Kidney (tissue), 14 donors: ENCODE measurements around the gene OGFOD1. TPM values are rescaled to one million over a fixed set of nuclear protein-coding genes. Genes with fewer than 3 reads are reported as not detected.

Source experiments
- DNase-seq, 5 donors: peaks; one replicate each; pipeline ENCODE4 v3.0.0-alpha.2; 2013 to 2020
- FAIRE-seq: peaks from 2 replicates; lab custom pipeline; 2012; peaks lifted over from hg19 to GRCh38; lab: Jason Lieb, UNC
- H3K27ac ChIP-seq, 2 donors: one replicate each; pipeline ENCODE4 v1.7.0; 2013; ENCODE audit warnings: low read depth in 2 of 2, low read length in 2 of 2, inconsistent platforms in 1 of 2
- H3K27me3 ChIP-seq: one replicate; pipeline ENCODE4 v1.7.1; 2013; ENCODE audit warnings: low read length, inconsistent platforms; ENCODE audit not compliant: control insufficient read depth, insufficient read depth
- H3K36me3 ChIP-seq, 3 donors: one replicate each; pipeline versions ENCODE4 v1.7.0 to v1.7.1; 2013; ENCODE audit warnings: low read length in 3 of 3, control low read depth in 1 of 3, inconsistent platforms in 1 of 3; ENCODE audit not compliant: insufficient read depth in 3 of 3, control insufficient read depth in 2 of 3
- H3K4me1 ChIP-seq, 3 donors: one replicate each; pipeline versions ENCODE4 v1.7.0 to v1.7.1; 2013; ENCODE audit warnings: low read length in 3 of 3, inconsistent platforms in 1 of 3, low read depth in 1 of 3; ENCODE audit not compliant: control insufficient read depth in 2 of 3, insufficient read depth in 2 of 3
- H3K4me3 ChIP-seq, 3 donors: one replicate each; pipeline versions ENCODE4 v1.7.0 to v1.8.1; 2013; ENCODE audit warnings: low read length in 3 of 3, control low read depth in 1 of 3, inconsistent platforms in 1 of 3
- H3K9ac ChIP-seq, 3 donors: one replicate each; pipeline versions ENCODE4 v1.7.0 to v1.7.1; 2013; ENCODE audit warnings: low read length in 3 of 3, control low read depth in 1 of 3, inconsistent platforms in 1 of 3
- H3K9me3 ChIP-seq, 3 donors: one replicate each; pipeline versions ENCODE4 v1.7.0 to v1.7.1; 2013; ENCODE audit warnings: low read length in 3 of 3, control low read depth in 1 of 3, inconsistent platforms in 1 of 3; ENCODE audit not compliant: control insufficient read depth in 2 of 3, insufficient read depth in 1 of 3
- CTCF ChIP-seq: IDR thresholded peaks from 3 replicates; pipeline ENCODE4 v1.5.1; 2012; ENCODE audit warnings: mild to moderate bottlenecking, moderate library complexity, borderline replicate concordance; ENCODE audit not compliant: insufficient read depth; ENCODE audit errors: extremely low read depth
- intact Hi-C: fragments of 100-400 bp; cut with DNase I; formaldehyde crosslinking; loops from one replicate; pipeline ENCODE4 v1.11.1; 2022
- polyA plus RNA-seq: library from polyadenylated mRNA; stranded (reverse); fragments of 350-450 nt; fragmentation: Illumina TruSeq; extraction: RNeasy Lipid Tissue Mini Kit (QIAGEN cat#74804); gene quantifications from one replicate; pipeline ENCODE4 v1.2.3, GENCODE V29; 2014; ENCODE audit warnings: low read depth, low replicate concordance; ENCODE audit not compliant: insufficient read depth
- total RNA-seq: library from RNA; stranded (reverse); fragmentation: NEBNext Ultra II Directional; extraction: Animal tissue kit (Norgen Biotek cat#: 25700); gene quantifications from one replicate; pipeline ENCODE4 v1.2.1, GENCODE V29; 2021
- donor health status: control.
- donor health status: control.
- donor health status: control.
- donor health status: control.
- donor health status: control.
- donor health status: DM: yes; HTN: yes; CAD: no.
- donor health status: Normal renal cell carcinoma (clear cell type).

OGFOD1 gene
- total and polyA plus RNA-seq, 2 donors from 2014 or later: 16.1 to 39.4 TPM

- Histone ChIP-seq H3K4me3 (no peak overlapping the region), H3K27ac (peak overlapping the region in 1 of 2 donors; percentile 23), H3K9me3 (no peaks in the 10 kb centered on the region), H3K36me3 (no peaks in the 10 kb centered on the region), H3K4me1 (peaks cover 3 to 20% (median 18%) of the 10 kb centered on the region in 3 donors), H3K9ac (no peak overlapping the region), H3K27me3 (no peaks in the 10 kb centered on the region)
- TF ChIP-seq CTCF: no peak
- intact Hi-C loops: no loop called here
- no peak for FAIRE-seq
- DNase-seq: no peak
These were observed 30.0 kb upstream of the OGFOD1 start for GRCh38 chr16:56421313-56421712.

- intact Hi-C loops: no loop called here
- Histone ChIP-seq H3K27me3 (no peaks in the 10 kb centered on the region), H3K4me1 (peaks cover 3 to 20% (median 18%) of the 10 kb centered on the region in 3 donors), H3K27ac (peak overlapping the region in 1 of 2 donors; percentile 23), H3K9me3 (no peaks in the 10 kb centered on the region), H3K36me3 (no peaks in the 10 kb centered on the region), H3K4me3 (peak overlapping the region in 1 of 3 donors; percentile 23), H3K9ac (no peak overlapping the region)
- FAIRE-seq (no peak), DNase-seq (no peak)
- TF ChIP-seq CTCF: no peak
These were observed 29.2 kb upstream of the OGFOD1 start for GRCh38 chr16:56421976-56422669.

GRCh38 chr16:56422896-56423441, 28.4 kb upstream of the OGFOD1 start:
- FAIRE-seq: no peak
- no peak for DNase-seq
- peaks cover 3 to 20% (median 18%) of the 10 kb centered on the region in 3 donors for H3K4me1 ChIP-seq
- no peaks in the 10 kb centered on the region for H3K36me3 ChIP-seq
- H3K9me3 ChIP-seq: no peaks in the 10 kb centered on the region
- peak overlapping the region; percentile 21 to 79 (median 48) for H3K4me3 ChIP-seq
- peak overlapping the region in 1 of 2 donors; percentile 8 for H3K27ac ChIP-seq
- no peaks in the 10 kb centered on the region for H3K27me3 ChIP-seq
- H3K9ac ChIP-seq: peak overlapping the region in 2 of 3 donors; percentile 69 to 76
- TF ChIP-seq CTCF: no peak
- intact Hi-C loops: no loop called here
